GM12873 (cell line): ENCODE measurements around the gene MTUS2.

ENCODE experiments used
- CTCF ChIP-seq: IDR thresholded peaks from 2 replicates; pipeline ENCODE4 v1.5.1; 2012; ENCODE audit warnings: low read depth, mild to moderate bottlenecking, moderate library complexity, low read length, control low read depth; ENCODE audit not compliant: insufficient read depth; ENCODE audit errors: missing control alignments

MTUS2 gene

DNA sequence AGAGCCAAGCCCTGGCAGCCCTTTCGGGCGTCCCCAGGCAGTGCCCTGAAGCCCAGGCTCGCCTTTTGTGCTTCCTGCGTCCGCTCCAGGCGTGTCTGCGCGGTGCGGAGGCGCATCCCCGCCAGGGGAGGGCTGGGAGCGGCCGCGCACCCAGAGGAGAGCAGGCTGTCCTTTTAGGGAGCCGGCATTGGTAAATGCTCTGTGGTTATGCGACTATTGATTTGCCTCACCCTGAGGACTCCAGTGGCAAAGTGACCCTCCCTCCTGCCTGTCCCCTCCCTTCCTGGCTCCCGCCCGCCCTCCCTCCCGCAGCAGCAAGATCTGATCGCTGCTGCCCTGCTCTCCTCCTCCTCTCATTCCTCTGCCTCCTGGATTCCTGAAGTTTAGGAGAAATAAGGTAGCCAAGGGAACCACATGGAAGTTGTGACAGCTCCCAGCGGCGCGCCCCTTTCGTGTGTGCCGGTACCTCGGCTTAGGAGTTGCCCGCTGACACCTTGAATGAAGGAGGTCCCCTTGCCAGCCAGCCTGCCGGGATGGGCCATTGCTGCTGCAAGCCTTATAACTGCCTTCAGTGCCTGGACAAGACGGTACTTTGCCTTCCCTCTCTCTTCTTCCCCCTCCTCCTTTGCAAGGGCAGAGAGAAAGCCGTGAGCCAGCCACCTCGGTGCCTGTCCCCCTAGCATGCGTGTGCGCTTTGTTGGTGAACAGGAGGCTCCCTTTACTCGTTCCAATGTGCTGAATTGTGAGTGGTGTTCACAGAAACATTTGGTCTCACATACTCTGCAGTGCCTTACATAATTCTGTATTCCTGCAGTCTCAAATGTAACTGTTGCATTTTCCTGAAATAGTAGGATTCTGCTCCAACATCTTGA, 608.4 kb downstream of the MTUS2 start:
- no peak for TF ChIP-seq CTCF

- no peak for TF ChIP-seq CTCF
Observed at GRCh38 chr13:29429286-29429900, 609.3 kb downstream of the MTUS2 start.

GRCh38 chr13:29434217-29434945, 614.2 kb downstream of the MTUS2 start:
- no peak for TF ChIP-seq CTCF

GRCh38 chr13:29435125-29435911, 615.2 kb downstream of the MTUS2 start:
- TF ChIP-seq CTCF: no peak

DNA sequence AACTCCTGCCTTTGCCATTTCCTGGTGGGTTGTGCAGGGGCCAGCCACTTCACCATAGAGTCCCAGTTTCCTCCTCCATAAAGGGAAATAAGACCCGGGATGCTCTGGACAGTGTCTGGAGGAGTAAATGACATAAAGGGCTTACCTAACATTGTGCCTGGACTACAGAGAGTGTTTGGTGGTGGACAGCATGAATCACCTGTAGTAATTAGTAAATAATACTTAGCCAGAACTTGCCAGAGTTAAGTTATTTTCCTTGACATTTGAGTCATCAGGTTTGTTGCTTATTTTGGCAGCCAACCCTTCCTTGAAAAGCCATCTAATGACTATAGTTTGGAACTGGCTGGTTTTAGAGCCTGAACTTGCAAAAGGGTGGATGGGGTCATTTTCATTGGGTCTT, 616.2 kb downstream of the MTUS2 start:
- TF ChIP-seq CTCF: no peak

- no peak for TF ChIP-seq CTCF
Observed at GRCh38 chr13:29436721-29437280, 616.7 kb downstream of the MTUS2 start.

GRCh38 chr13:29438769-29439168, 618.6 kb downstream of the MTUS2 start:
- TF ChIP-seq CTCF: no peak
